GM19468 (cell line): ENCODE measurements around the gene GNA15.

ENCODE experiments used
- ATAC-seq: cut with Tn5 transposase; IDR thresholded peaks from one replicate; pipeline ENCODE4 v1.9.1; 2021; ENCODE audit warnings: mild to moderate bottlenecking, moderate library complexity, moderate number of reproducible peaks; ENCODE audit not compliant: unreplicated experiment; ENCODE audit errors: extremely low read depth

GNA15 gene

DNA sequence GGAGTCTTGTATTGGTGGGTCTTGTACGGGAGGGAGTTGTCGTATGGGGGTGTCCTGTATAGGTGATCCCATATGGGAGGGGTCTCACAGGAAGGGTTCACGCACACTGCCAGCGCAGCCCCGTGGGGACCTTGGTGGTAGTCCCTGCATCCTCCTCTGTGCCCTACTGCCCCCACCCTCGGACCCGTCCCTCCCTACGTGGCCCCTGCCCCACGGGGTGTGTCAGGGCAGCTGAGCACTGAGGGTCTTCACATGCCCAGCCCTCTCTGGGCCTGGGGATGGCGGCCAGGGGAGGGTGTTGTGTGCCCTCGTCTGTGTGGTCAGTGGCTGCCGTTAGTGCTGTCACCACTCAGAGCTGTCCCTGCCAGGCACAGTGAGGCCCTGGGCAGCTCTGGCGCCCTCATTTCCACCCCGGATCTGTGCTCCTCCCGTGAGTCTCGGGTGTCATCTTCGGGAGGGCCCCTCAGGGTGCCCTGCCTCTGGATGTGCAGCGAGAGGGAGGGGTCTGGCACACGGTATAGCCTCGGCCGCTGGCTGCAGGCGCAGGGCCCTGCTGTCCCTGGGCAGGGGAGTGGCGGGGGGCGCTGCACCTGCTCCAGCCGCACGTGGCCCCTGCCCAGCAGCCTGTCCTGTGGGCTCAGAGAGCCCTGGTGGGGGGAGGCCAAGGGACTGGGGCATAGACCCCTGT, 16.0 kb upstream of the GNA15 start:
- no peak for ATAC-seq

GRCh38 chr19:3120611-3121276, 15.1 kb upstream of the GNA15 start:
- ATAC-seq: no peak

DNA sequence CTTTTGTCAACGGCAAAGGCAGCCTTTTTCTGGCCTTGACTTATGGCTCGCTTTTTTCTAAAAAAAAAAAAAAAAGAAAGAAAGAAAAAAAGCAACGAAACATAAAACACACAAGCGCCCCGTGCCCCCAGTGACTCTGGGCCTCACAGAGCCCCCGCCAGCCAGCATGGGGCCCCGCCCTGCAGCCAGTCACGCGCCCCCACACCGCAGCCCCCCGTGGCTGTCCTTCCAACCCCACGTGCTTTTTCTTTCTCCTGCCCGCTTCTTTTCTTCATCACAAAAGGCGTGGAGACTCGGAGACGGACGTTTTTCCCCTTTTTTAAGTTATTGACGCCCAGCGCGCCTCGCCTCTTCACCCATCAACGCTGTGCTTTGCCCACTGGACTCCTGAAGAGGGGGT, 14.4 kb upstream of the GNA15 start:
- ATAC-seq: no peak

DNA sequence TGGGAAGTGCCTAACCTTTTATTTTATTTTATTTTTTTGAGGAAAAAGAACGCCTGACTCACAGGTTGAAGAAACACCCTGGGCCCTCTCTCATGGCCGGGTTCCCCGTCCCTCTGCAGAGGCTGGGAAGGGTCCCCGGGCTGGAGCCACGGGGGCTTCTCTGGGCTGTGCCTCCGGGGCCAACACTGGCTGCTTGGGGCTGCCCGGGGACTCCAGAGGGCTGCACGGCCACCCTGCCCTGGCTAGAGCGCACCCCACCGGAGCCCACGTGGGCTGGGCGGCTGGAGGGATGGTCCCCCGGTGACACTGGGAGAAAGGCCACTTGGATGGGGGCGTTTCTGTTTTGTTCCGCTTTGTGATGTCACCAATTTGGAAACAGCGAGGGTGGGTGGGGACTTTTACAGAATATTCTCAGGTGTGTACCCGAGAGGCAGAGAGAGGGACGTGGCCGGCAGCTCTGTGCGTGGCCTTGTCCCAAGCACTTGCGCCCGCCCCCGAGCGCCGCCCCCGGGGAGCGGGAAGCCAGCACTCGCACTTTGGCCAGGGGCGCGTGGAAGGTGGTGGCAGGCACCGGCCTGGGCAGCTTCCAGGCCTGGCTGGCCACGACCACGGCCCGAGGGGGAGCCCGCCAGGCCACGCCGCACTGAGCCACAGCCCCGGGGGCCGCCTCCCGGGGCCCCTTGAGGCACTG, 13.9 kb upstream of the GNA15 start:
- no peak for ATAC-seq

DNA sequence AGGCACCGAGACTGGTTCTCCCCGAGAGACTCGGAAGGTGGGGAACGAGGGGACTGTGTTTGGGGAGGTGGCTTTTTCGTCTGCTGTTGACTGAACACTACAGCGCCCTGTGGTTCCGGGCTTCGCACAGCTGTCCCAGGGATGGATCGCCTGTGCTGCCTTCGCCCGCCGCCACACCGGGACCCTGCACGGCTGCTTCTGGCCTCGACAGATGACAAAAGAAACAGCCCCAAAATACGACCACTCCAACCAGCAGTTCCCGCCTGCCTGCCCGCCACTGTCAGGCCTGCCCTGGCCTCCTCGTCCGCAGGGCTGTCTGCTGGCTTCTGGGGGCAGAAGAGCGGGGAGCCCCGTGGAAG, 13.3 kb upstream of the GNA15 start:
- ATAC-seq: no peak

- no peak for ATAC-seq
Measured at GRCh38 chr19:3123088-3123721, 12.6 kb upstream of the GNA15 start.

- no peak for ATAC-seq
Measured at GRCh38 chr19:3123956-3124355, 11.9 kb upstream of the GNA15 start.

DNA sequence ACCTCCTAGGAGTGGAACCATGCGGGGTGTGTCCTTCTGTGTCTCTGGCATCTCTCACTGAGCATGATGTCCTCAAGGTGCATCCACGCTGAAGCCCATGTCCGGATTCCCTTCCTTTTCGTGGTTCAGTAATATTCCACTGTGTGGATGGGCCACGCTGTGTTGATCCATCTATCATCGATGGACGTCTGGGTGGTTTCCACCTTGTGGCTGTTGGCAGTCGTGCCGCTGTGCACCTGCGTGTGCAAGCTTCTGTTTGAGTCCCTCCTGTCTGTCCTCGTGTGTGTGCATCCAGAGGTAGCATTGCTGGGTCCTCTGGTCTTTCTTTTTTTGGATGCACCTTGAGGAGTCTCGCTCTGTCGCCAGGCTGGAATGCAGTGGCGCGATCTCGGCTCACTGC, 11.2 kb upstream of the GNA15 start:
- ATAC-seq: no peak

DNA sequence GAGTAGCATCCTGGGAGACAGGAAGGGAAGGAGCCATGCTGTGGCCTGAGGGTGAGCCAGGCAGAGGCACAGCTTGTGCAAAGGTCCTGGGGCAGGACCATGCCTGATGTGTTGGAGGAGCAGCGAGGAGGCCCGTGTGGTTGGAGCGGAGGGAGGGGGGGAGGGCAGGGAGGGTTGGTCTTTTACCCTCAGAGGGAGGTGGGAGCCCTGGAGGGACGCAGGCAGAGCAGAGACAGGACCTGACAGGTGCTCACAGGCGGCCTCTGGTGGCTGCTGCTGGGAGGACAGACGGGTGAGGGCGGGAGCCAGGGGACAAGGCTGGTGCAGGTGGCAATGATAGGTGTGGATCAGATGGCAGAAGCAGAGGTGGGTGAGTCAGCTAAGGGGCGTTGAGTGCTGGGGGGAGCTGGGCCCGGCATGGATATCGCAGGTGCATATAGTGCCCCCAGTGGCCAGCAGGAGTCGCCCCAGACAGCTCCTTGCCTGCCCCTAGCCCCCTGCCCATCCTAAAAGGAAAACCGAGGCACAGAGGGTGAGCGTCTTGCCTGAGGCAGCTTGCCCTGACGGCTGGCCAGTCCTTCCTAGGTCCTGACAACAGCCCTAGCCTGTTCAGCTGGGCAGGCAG, 9.8 kb upstream of the GNA15 start:
- no peak for ATAC-seq

- ATAC-seq: no peak
Measured at GRCh38 chr19:3129112-3129511, 6.7 kb upstream of the GNA15 start.

DNA sequence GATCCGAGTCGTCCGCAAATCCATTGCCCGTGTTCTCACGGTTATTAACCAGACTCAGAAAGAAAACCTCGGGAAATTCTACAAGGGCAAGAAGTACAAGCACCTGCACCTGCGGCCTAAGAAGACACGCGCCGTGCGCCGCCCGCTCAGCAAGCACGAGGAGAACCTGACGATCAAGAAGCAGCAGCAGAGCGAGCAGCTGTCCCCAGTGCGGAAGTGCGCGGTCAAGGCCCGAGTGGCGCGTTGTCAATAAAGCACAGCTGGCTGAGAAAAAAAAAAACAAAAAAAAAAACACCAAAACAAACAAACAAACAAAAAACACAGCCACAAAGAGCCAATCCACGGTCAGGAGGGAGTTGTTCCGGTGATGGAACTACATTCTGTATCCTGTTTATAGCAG, 4.7 kb upstream of the GNA15 start:
- ATAC-seq: no peak

DNA sequence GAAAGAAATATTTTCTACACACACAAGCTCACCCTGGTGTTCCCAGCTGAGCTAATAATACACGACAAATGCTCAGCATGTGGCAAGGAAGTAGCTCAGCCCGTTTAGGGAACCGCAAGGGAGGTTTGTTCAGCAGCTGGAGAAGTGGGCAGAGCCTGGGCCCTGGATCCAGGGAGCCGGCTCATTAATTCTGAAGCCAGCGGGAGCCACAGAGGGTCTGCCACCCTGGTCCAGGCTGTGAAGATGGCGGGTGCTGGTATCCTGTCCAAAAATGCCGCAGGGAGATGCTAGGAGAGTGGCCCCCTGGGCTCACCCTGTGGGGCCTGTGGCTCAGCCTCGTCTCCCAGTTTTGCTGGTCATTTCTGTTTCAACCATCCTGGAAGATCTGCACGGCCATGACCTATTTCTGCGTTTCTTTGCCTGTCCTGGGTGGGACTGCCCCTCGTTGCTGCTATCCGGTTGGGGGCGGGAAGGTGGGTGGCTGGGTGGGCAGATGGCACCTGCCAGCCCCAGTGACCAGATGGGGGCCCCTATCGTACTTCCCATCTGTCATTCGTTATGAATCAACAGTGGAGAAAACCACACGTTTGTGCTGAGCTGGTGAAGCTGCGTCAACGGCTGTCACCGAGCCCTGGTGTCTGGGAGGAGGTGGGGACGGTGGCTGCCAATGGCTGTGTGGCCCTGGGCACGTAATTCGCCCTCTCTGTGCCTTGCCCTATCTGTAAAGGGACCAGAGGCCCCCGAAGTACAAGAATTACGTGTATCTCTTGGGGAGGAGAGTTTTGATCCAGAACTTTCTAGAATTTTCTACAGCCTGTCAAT, 2.7 kb upstream of the GNA15 start:
- no peak for ATAC-seq

GRCh38 chr19:3133793-3134116, 2.1 kb upstream of the GNA15 start:
- ATAC-seq: no peak

DNA sequence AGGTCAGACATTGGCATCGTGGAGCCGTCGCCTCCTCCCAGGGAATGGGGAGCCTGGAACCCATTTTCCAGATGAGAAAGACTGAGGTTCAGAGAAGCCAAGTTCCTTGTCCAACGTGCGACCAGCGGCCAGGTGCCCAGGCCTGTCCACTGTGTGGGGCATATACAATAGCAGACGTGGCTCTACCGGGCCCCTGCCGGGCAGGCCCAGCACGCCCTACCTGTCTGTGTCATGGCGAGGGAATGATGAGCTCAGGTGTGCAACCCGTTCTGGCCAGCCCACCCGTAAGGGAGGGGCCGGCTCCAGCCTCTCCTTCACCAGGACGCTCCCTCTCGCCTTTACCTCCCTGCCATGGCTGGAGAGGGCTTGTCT, 837 bp downstream of the GNA15 start:
- ATAC-seq: no peak

- ATAC-seq: no peak
Measured at GRCh38 chr19:3137119-3137518, 1.3 kb downstream of the GNA15 start.

- no peak for ATAC-seq
Measured at GRCh38 chr19:3138268-3138667, 2.4 kb downstream of the GNA15 start.

DNA sequence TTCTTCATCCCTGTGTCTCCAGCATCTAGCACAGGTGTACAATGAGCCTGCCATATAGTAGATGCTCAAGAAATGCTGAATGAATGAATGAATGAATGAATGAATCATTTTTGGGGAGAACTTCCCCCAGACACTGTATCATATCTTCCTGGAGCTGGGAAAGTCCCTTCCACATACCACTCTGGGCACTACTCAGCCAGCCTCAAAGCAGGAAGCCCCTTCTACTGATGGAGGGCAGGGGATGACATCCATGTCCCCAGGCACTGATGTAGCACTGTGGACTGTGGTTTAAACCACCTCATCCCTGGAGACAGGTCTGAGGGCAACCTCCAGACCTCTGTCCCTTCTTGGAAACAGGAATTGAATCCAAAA, 4.8 kb downstream of the GNA15 start:
- no peak for ATAC-seq

DNA sequence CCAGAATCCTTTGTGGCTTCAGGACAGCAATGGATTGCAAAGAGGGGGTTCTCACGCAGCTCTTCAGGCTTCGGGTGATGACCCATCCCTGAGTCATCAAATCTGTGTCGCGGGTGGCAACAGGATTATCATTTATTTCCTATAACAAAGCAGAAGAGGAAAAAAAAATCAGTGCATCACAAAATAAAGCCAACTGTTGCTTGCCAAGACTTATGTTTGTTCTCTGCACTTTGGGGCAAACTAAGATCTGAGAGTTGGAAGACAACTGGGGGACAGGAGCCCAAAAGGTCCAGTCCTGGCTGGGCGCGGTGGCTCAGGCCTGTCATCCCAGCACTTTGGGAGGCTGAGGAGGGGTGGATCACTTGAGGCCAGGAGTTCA, 6.4 kb downstream of the GNA15 start:
- ATAC-seq: no peak

GRCh38 chr19:3142781-3143337, 7.0 kb downstream of the GNA15 start:
- ATAC-seq: no peak
